ENCODE data around the gene CENPVL3.
A peak's percentile ranks its signal among the peaks of the same experiment; 100 is the strongest.

The CENPVL3 gene

DNA sequence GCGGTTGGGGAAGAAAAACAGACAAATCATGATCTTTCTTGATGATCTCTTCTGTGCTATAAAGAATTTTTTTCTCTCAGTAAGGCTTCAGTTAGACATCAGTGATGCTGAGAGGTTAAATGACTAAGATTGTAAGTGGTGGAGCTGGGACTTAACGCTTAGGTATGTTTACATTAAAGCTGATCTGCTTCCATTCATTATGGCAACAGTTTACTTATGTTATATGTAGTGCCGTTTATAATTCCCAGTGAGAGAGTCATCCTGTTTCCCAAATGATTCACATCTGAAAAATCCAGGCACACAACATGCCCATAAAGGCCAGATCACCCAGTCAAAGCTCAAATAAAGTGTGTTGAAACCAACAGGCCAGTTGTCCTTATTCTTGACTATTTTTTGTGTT, 50.1 kb downstream of the CENPVL3 start:
- Histone ChIP-seq H3K18ac (ENCODE audit: low read length) (no peak overlapping the region), H4K12ac (ENCODE audit: low read depth, low read length) (no peak overlapping the region), H3K79me2 (ENCODE audit: control insufficient read depth, insufficient read depth, low read length, poor library complexity) (no peaks in the 10 kb centered on the region), H3K79me1 (ENCODE audit: low read length) (no peaks in the 10 kb centered on the region), H3K4me2 (ENCODE audit: low read length) (no peak overlapping the region), H3K4ac (ENCODE audit: low read depth, low read length) (no peak overlapping the region), H2BK12ac (ENCODE audit: low read length) (no peak overlapping the region), H3K27ac (ENCODE audit: low read depth, low read length) (no peak overlapping the region), H2BK120ac (ENCODE audit: insufficient read depth, low read length, poor library complexity) (no peak overlapping the region), H2AFZ (ENCODE audit: insufficient read depth, low read length, poor library complexity) (no peak overlapping the region), H3K23ac (ENCODE audit: low read length) (no peak overlapping the region), H4K8ac (ENCODE audit: low read depth, low read length) (no peak overlapping the region), H3K14ac (ENCODE audit: low read length) (no peak overlapping the region), H3K36me3 (ENCODE audit: control insufficient read depth in 1 of 2, insufficient read depth in 2 of 2, low read length in 2 of 2) (no peaks in the 10 kb centered on the region), H3K4me1 (ENCODE audit: control insufficient read depth in 1 of 2, insufficient read depth in 2 of 2, low read length in 2 of 2) (peaks cover 0 to 3% of the 10 kb centered on the region in 2 experiments), H3K4me3 (ENCODE audit: low read depth, low read length) (no peak overlapping the region), H2BK5ac (ENCODE audit: low read depth, low read length, poor library complexity) (no peak overlapping the region), H2AK5ac (ENCODE audit: low read length) (no peak overlapping the region), H4K91ac (ENCODE audit: low read depth, low read length) (no peak overlapping the region), H3K9ac (ENCODE audit: low read length) (no peak overlapping the region), H3K27me3 (ENCODE audit: insufficient read depth, low read length) (no peaks in the 10 kb centered on the region), H3K9me3 (ENCODE audit: insufficient read depth, low read depth, low read length) (no peaks in the 10 kb centered on the region)
- no CpG with 5 or more reads among the region's 3 CpGs for WGBS (ENCODE audit: extremely low coverage, insufficient coverage, insufficient read length)
- peak; percentile 23 to 72 for DNase-seq
